HepG2 (cell line): Measurements from ENCODE around the gene UNC93A. TPM values are rescaled to one million over a fixed set of nuclear protein-coding genes. Genes with fewer than 3 reads are reported as not detected.
"Not testable (repeated sequence)": the region's sequence is repeated elsewhere in the genome, so short reads cannot be mapped to it uniquely, and the experiment has no call there.

Source experiments
- ATAC-seq: fragments of 200-7000 bp; cut with Tn5 transposase; 3 replicates; pipeline ENCODE4 v1.9.1; 2020; ENCODE audit warnings: mild to moderate bottlenecking, moderate library complexity
- BruUV-seq: library from RNA; stranded (reverse); fragments of 400-500 nt; replicated peaks from 2 replicates; lab custom pipeline; 2021; lab: Mats Ljungman, UMichigan
- CTCF ChIA-PET: fragments of 300-600 bp; formaldehyde crosslinking; extraction: SDS; loops from one replicate; lab custom pipeline; 2021; ENCODE audit warnings: low total read pairs, inconsistent platforms, low intra/inter-chr PET ratio; lab: Yijun Ruan, JAX
- POLR2A ChIA-PET: fragments of 350-600 bp; sonication (Branson Sonifier 250); formaldehyde crosslinking; loops from one replicate; lab custom pipeline; 2020; ENCODE audit warnings: antibody characterized with exemption, inconsistent platforms; lab: Yijun Ruan, JAX
- DNase-seq: peaks from one replicate; pipeline ENCODE4 v3.0.0-alpha.2; 2015; ENCODE audit warnings: low spot score
- FAIRE-seq: peaks from 3 replicates; lab custom pipeline; 2011; peaks lifted over from hg19 to GRCh38; lab: Jason Lieb, UNC
- H2AFZ ChIP-seq: one replicate; pipeline ENCODE4 v1.6.1; 2011; ENCODE audit warnings: low read length, inconsistent platforms
- H3K27ac ChIP-seq: fragments of 300-600 bp; 3 replicates; pipeline ENCODE4 v1.8.0; 2011; ENCODE audit warnings: mixed run types, mild to moderate bottlenecking, mixed read lengths, low read length, inconsistent platforms; ENCODE audit not compliant: insufficient read depth; ENCODE audit errors: extremely low read length
- H3K27me3 ChIP-seq, 2 experiments: fragments of 200-600 bp in 1 of 2; 2 replicates in 1 of 2; 3 replicates in 1 of 2; pipeline versions ENCODE4 v1.6.0 to v1.8.0; 2011; ENCODE audit warnings: low read length in 2 of 2, mild to moderate bottlenecking in 2 of 2, moderate library complexity in 2 of 2, inconsistent platforms in 1 of 2; ENCODE audit not compliant: insufficient read depth in 2 of 2, control insufficient read depth in 1 of 2
- H3K36me3 ChIP-seq, 2 experiments: fragments of 200-600 bp in 1 of 2; replicated peaks in 1 of 2; 2 replicates in 1 of 2; 3 replicates in 1 of 2; pipeline versions ENCODE4 v1.5.1 to v1.8.0; 2011; ENCODE audit warnings: low read length in 2 of 2, inconsistent platforms in 1 of 2; ENCODE audit not compliant: insufficient read depth in 2 of 2, control insufficient read depth in 1 of 2
- H3K4me1 ChIP-seq: 2 replicates; pipeline ENCODE4 v1.5.1; 2012; ENCODE audit warnings: low read length, inconsistent platforms; ENCODE audit not compliant: insufficient read depth
- H3K4me2 ChIP-seq: 2 replicates; pipeline ENCODE4 v1.6.0; 2011; ENCODE audit warnings: low read depth, low read length, inconsistent platforms
- H3K4me3 ChIP-seq, 3 experiments: fragments of 200-600 bp in 1 of 3; sonication (generic), shearing (Covaris generic) in 1 of 3; replicated peaks in 1 of 3; 2 replicates each; pipeline ENCODE4 v1.5.1; 2011 to 2016; ENCODE audit warnings: low read length in 3 of 3, inconsistent platforms in 2 of 3, low read depth in 2 of 3, mild to moderate bottlenecking in 2 of 3, control low read depth in 1 of 3, mixed read lengths in 1 of 3; ENCODE audit not compliant: insufficient read depth in 1 of 3
- H3K79me2 ChIP-seq: one replicate; pipeline ENCODE4 v1.6.1; 2011; ENCODE audit warnings: low read length, inconsistent platforms; ENCODE audit not compliant: insufficient read depth
- H3K9ac ChIP-seq: 2 replicates; pipeline ENCODE4 v1.6.0; 2011; ENCODE audit warnings: mild to moderate bottlenecking, low read depth, low read length, inconsistent platforms; ENCODE audit not compliant: insufficient read depth
- H3K9me3 ChIP-seq: 2 replicates; pipeline ENCODE4 v1.5.1; 2012; ENCODE audit warnings: mild to moderate bottlenecking, low read length
- H4K20me1 ChIP-seq: 2 replicates; pipeline ENCODE4 v1.6.0; 2011; ENCODE audit warnings: inconsistent platforms, mild to moderate bottlenecking, low read length, moderate library complexity; ENCODE audit not compliant: insufficient read depth
- ETV6 ChIP-seq: sonication (generic); formaldehyde crosslinking; conservative IDR thresholded peaks from 2 replicates; pipeline ENCODE4 v1.4.0; 2020; ENCODE audit warnings: missing genetic modification reagents
- RFX5 ChIP-seq: IDR thresholded peaks from 2 replicates; pipeline ENCODE4 v1.6.1; 2011; ENCODE audit warnings: low read depth, low read length, improper control_type of control experiment
- SRSF1 ChIP-seq: fragments of 200-400 bp; formaldehyde crosslinking; optimal IDR thresholded peaks from 2 replicates; pipeline ENCODE3; 2017; ENCODE audit warnings: mild to moderate bottlenecking, low read depth, low read length, moderate library complexity
- ZBTB38 ChIP-seq: sonication (generic); formaldehyde crosslinking; IDR thresholded peaks from 2 replicates; pipeline ENCODE4 v1.5.1; 2020; ENCODE audit warnings: mild to moderate bottlenecking, missing genetic modification reagents
- WGBS: methylation state at CpG from one replicate; pipeline ENCODE4 v1.1.6; 2017; ENCODE audit warnings: low lambda C conversion rate; 5-methylcytosine and 5-hydroxymethylcytosine counted together
- in situ Hi-C: cut with HindIII; loops from 2 replicates; pipeline ENCODE4 v1.10.0; 2017; ENCODE audit warnings: low pct_unique_long_range_greater_than_20kb; ENCODE audit not compliant: extremely low pct_ligation_motif_present
- intact Hi-C: fragments of 100-400 bp; cut with micrococcal nuclease; formaldehyde crosslinking; loops from one replicate; pipeline ENCODE4 v1.10.0; 2022; ENCODE audit not compliant: unreplicated experiment
- polyA plus RNA-seq, 8 experiments: library from polyadenylated mRNA; depleted of rRNA in 3 of 8; stranded (reverse) in 7 of 8; unstranded in 1 of 8; fragments of >200 nt; fragmentation: Illumina TruSeq in 4 of 8; extraction: Trizol in 4 of 8; gene quantifications; 2 replicates each; pipeline versions ENCODE4 v1.2.1 to v1.2.3, GENCODE V29; 2011 to 2016; ENCODE audit warnings: low read depth in 4 of 8, missing spikeins in 1 of 8, mixed read lengths in 1 of 8; ENCODE audit not compliant: insufficient read depth in 1 of 8
- total RNA-seq, 5 experiments: library from RNA; depleted of rRNA; stranded (reverse); fragments of >200 nt; fragmentation: Illumina TruSeq; extraction: Trizol; gene quantifications; 2 replicates each; pipeline ENCODE4 v1.2.3, GENCODE V29; 2016; ENCODE audit warnings: low read depth in 1 of 5
- TF ChIP-seq, protein P1 (sequence below): IDR thresholded peaks from 2 replicates; pipeline ENCODE4 v1.6.1; 2012; ENCODE audit warnings: low read depth, low read length, improper control_type of control experiment
- TF ChIP-seq, protein P2 (sequence below): sonication (generic); formaldehyde crosslinking; IDR thresholded peaks from 2 replicates; pipeline ENCODE4 v1.5.1; 2020; ENCODE audit warnings: mild to moderate bottlenecking, missing genetic modification reagents, moderate library complexity

Gene UNC93A
- total and polyA plus RNA-seq, 2 of the 13 experiments (the other 11 are each of a cell fraction or from before 2014, with no cell fraction given): 11.0 to 42.7 TPM

DNA sequence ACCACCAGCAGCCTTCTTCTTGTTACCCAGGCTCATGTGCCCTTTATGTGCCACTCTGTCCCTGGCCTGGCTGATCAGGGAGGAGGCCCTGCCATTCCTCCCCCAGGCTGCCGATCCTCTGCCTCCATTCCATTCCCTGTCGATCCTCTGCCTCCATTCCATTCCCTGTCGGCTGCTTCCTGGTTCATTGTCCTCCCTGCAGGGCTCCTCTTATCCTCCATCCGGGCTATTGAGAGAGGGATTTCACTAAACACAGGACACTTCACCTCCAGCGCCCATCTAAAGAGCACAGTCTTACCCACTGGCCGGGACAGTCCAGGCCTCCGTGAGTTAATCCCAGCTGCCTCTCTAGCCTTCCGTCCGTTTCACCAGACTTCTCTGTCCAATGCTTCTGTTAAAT is 26.1 kb downstream of the UNC93A start (continued):
- no peak for TF ChIP-seq SRSF1
- TF ChIP-seq ETV6 (CRISPR knock-in tag): no peak
- TF ChIP-seq ZBTB38: peak; percentile 75; the same call in 1 of the 2 replicates
- TF ChIP-seq, protein P1, sequence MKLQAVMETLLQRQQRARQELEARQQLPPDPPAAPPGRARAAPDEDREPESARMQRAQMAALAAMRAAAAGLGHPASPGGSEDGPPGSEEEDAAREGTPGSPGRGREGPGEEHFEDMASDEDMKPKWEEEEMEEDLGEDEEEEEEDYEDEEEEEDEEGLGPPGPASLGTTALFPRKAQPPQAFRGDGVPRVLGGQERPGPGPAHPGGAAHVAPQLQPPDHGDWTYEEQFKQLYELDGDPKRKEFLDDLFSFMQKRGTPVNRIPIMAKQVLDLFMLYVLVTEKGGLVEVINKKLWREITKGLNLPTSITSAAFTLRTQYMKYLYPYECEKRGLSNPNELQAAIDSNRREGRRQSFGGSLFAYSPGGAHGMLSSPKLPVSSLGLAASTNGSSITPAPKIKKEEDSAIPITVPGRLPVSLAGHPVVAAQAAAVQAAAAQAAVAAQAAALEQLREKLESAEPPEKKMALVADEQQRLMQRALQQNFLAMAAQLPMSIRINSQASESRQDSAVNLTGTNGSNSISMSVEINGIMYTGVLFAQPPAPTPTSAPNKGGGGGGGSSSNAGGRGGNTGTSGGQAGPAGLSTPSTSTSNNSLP: no peak
- TF ChIP-seq, protein P2, sequence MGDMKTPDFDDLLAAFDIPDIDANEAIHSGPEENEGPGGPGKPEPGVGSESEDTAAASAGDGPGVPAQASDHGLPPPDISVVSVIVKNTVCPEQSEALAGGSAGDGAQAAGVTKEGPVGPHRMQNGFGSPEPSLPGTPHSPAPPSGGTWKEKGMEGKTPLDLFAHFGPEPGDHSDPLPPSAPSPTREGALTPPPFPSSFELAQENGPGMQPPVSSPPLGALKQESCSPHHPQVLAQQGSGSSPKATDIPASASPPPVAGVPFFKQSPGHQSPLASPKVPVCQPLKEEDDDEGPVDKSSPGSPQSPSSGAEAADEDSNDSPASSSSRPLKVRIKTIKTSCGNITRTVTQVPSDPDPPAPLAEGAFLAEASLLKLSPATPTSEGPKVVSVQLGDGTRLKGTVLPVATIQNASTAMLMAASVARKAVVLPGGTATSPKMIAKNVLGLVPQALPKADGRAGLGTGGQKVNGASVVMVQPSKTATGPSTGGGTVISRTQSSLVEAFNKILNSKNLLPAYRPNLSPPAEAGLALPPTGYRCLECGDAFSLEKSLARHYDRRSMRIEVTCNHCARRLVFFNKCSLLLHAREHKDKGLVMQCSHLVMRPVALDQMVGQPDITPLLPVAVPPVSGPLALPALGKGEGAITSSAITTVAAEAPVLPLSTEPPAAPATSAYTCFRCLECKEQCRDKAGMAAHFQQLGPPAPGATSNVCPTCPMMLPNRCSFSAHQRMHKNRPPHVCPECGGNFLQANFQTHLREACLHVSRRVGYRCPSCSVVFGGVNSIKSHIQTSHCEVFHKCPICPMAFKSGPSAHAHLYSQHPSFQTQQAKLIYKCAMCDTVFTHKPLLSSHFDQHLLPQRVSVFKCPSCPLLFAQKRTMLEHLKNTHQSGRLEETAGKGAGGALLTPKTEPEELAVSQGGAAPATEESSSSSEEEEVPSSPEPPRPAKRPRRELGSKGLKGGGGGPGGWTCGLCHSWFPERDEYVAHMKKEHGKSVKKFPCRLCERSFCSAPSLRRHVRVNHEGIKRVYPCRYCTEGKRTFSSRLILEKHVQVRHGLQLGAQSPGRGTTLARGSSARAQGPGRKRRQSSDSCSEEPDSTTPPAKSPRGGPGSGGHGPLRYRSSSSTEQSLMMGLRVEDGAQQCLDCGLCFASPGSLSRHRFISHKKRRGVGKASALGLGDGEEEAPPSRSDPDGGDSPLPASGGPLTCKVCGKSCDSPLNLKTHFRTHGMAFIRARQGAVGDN: peak; percentile 48; the same call in 1 of the 2 replicates
- TF ChIP-seq RFX5: no peak

DNA sequence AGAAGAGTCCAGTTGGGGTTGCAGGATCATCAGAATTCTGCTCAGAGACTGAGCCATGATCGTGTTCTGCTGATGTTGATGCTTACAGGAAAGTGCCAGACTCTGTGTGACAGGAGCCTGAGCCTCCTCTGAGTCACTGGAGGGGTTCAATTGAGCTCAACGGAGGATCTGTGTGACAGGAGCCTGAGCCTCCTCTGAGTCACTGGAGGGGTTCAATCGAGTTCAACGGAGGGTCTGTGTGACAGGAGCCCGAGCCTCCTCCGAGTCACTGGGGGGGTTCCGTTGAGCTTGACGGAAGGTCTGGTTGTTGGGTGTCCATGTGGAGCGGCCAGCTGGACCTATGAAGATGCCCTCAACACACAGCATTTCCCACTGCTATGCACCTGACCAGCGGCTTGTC is 27.2 kb downstream of the UNC93A start:
- H3K9me3 ChIP-seq, CTCF ChIA-PET, H3K27me3 ChIP-seq, FAIRE-seq, ATAC-seq, DNase-seq, H3K9ac ChIP-seq, H3K4me2 ChIP-seq, H3K4me3 ChIP-seq, intact Hi-C loops, H3K36me3 ChIP-seq, H3K79me2 ChIP-seq, H3K27ac ChIP-seq, in situ Hi-C loops, H2AFZ ChIP-seq, BruUV-seq, H4K20me1 ChIP-seq: not testable (repeated sequence)
- peaks cover 63% of the 10 kb centered on the region for H3K4me1 ChIP-seq
- TF ChIP-seq ZBTB38: peak; percentile 83; the same call in 1 of the 2 replicates
- TF ChIP-seq, protein P2: peak; percentile 50
- POLR2A ChIA-PET: interaction anchor here (0.6 to 3.5 kb wide), 2 partner anchors 9 to 28 kb away, joined by 3 to 15 read pairs; no protein-coding TSS in a partner anchor
- 96% methylated on average over 8 of the region's 10 CpGs for WGBS
